Neural progenitor cell (in vitro differentiated cells): ENCODE results near the gene MACROD2. TPM values are rescaled to one million over a fixed set of nuclear protein-coding genes. Genes with fewer than 3 reads are reported as not detected.

Experiments used
- DNase-seq: peaks from one replicate; pipeline ENCODE4 v3.0.0-alpha.2; 2016; ENCODE audit warnings: low spot score
- H2AFZ ChIP-seq: fragments of 200-600 bp; sonication (generic); replicated peaks from 2 replicates; pipeline ENCODE4 v1.6.1; 2016; ENCODE audit warnings: antibody characterized with exemption
- H3F3A ChIP-seq: fragments of 200-600 bp; sonication (generic); 2 replicates; pipeline ENCODE4 v1.6.1; 2016; ENCODE audit warnings: antibody characterized with exemption, low read depth
- H3K27ac ChIP-seq: fragments of 200-600 bp; sonication (generic); 2 replicates; pipeline ENCODE4 v1.5.1; 2016; ENCODE audit warnings: mild to moderate bottlenecking
- H3K27me3 ChIP-seq: fragments of 200-600 bp; sonication (generic); 2 replicates; pipeline ENCODE4 v1.6.1; 2016; ENCODE audit warnings: mild to moderate bottlenecking, moderate library complexity
- H3K36me3 ChIP-seq: fragments of 200-600 bp; sonication (generic); 2 replicates; pipeline ENCODE4 v1.5.1; 2016
- H3K4me1 ChIP-seq: fragments of 200-600 bp; sonication (generic); 2 replicates; pipeline ENCODE4 v1.6.1; 2016; ENCODE audit warnings: mixed run types
- H3K4me2 ChIP-seq: fragments of 200-600 bp; sonication (generic); 2 replicates; pipeline ENCODE4 v1.6.1; 2016
- H3K4me3 ChIP-seq: fragments of 200-600 bp; sonication (generic); 2 replicates; pipeline ENCODE4 v1.5.1; 2016
- H3K79me2 ChIP-seq: fragments of 200-600 bp; sonication (generic); 2 replicates; pipeline ENCODE4 v1.6.1; 2016; ENCODE audit warnings: low read depth
- H3K9ac ChIP-seq: fragments of 200-600 bp; sonication (generic); 2 replicates; pipeline ENCODE4 v1.6.1; 2016
- H3K9me3 ChIP-seq: fragments of 200-600 bp; sonication (generic); 2 replicates; pipeline ENCODE4 v1.5.1; 2016; ENCODE audit warnings: low read depth
- H4K20me1 ChIP-seq: fragments of 200-600 bp; sonication (generic); 2 replicates; pipeline ENCODE4 v1.6.1; 2016; ENCODE audit warnings: low read depth
- H3K27ac Mint-ChIP-seq: 3 replicates; pipeline ENCODE4 v1.8.0; 2021; ENCODE audit warnings: mixed read lengths
- H3K27me3 Mint-ChIP-seq: 2 replicates; pipeline ENCODE4 v1.8.0; 2022; ENCODE audit warnings: low read depth, mild to moderate bottlenecking, inconsistent platforms, moderate library complexity, mixed read lengths; ENCODE audit not compliant: insufficient read depth
- H3K36me3 Mint-ChIP-seq: 3 replicates; pipeline ENCODE4 v1.8.0; 2021; ENCODE audit warnings: mixed read lengths
- H3K4me1 Mint-ChIP-seq: 3 replicates; pipeline ENCODE4 v1.8.0; 2021; ENCODE audit warnings: mixed read lengths
- H3K4me3 Mint-ChIP-seq: 3 replicates; pipeline ENCODE4 v1.8.0; 2021; ENCODE audit warnings: mild to moderate bottlenecking, moderate library complexity, mixed read lengths
- H3K9me3 Mint-ChIP-seq: 3 replicates; pipeline ENCODE4 v1.8.0; 2020; ENCODE audit warnings: mixed read lengths
- CTCF ChIP-seq: fragments of 200-600 bp; sonication (generic); IDR thresholded peaks from 2 replicates; pipeline ENCODE4 v1.5.1; 2017; ENCODE audit warnings: antibody characterized with exemption, mild to moderate bottlenecking
- EZH2 ChIP-seq: fragments of 200-600 bp; sonication (generic); IDR thresholded peaks from 2 replicates; pipeline ENCODE4 v1.6.1; 2017; ENCODE audit warnings: antibody characterized with exemption, mild to moderate bottlenecking, moderate library complexity
- EZH2phosphoT487 ChIP-seq: fragments of 200-600 bp; sonication (generic); IDR thresholded peaks from 2 replicates; pipeline ENCODE4 v1.6.1; 2017; ENCODE audit warnings: antibody characterized with exemption
- total RNA-seq: library from RNA; depleted of rRNA; stranded (reverse); fragments of >200 nt; gene quantifications from 2 replicates; pipeline ENCODE4 v1.2.3, GENCODE V29; 2015; ENCODE audit warnings: low replicate concordance

MACROD2 gene
- total RNA-seq, 1 donor from 2014 or later, result 11.9 TPM

GRCh38 chr20:14198416-14198815, 203.1 kb downstream of the MACROD2 start:
- H3K79me2 ChIP-seq, result no peaks in the 10 kb centered on the region
- no peaks in the 10 kb centered on the region for H3K27me3 ChIP-seq
- no peaks in the 10 kb centered on the region for H3K9me3 ChIP-seq
- no peak overlapping the region for H2AFZ ChIP-seq
- TF ChIP-seq CTCF (no peak), EZH2phosphoT487 (no peak), EZH2 (no peak)
- peaks cover 2% of the 10 kb centered on the region for H3K27me3 Mint-ChIP-seq
- H3K36me3 Mint-ChIP-seq, result peaks cover 6% of the 10 kb centered on the region
- H3K9ac ChIP-seq, result peak overlapping the region; percentile 2
- H3K27ac ChIP-seq, result no peak overlapping the region
- H3K9me3 Mint-ChIP-seq, result peaks cover 9% of the 10 kb centered on the region
- H4K20me1 ChIP-seq, result no peaks in the 10 kb centered on the region
- H3K4me2 ChIP-seq, result no peak overlapping the region
- no peak for DNase-seq
- peaks cover 8% of the 10 kb centered on the region for H3K4me1 ChIP-seq
- no peak overlapping the region for H3K4me3 ChIP-seq
- H3K4me3 Mint-ChIP-seq, result no peak overlapping the region
- H3K4me1 Mint-ChIP-seq, result peaks cover 19% of the 10 kb centered on the region
- no peaks in the 10 kb centered on the region for H3K36me3 ChIP-seq
- H3F3A ChIP-seq, result no peaks in the 10 kb centered on the region
- H3K27ac Mint-ChIP-seq, result no peak overlapping the region

DNA sequence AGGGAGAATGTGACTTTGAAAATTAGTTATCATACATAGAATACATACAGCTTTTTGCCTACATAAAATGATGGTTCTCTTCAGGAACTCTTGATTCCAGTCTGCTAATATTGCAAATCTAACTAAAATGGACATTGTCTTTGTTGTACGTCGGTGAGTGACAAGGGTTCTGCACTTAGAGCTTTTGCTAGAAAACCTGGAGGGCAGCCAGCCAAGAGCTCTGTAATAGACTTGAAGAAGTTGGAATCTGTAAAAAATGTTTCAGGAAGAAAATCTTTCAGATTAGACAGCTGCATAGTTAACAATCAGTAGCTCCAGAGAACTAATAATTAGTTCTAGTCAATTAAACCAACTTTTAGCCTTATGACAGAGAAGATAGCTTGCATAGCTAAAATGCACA, 203.8 kb downstream of the MACROD2 start:
- Histone ChIP-seq H3K79me2 (no peaks in the 10 kb centered on the region), H3K4me1 (peaks cover 8% of the 10 kb centered on the region), H2AFZ (no peak overlapping the region), H3K9ac (no peak overlapping the region), H3F3A (no peaks in the 10 kb centered on the region), H3K4me2 (no peak overlapping the region), H3K9me3 (no peaks in the 10 kb centered on the region), H3K27me3 (no peaks in the 10 kb centered on the region), H3K36me3 (no peaks in the 10 kb centered on the region), H3K27ac (no peak overlapping the region), H3K4me3 (no peak overlapping the region), H4K20me1 (no peaks in the 10 kb centered on the region)
- Mint-ChIP-seq H3K27ac (no peak overlapping the region), H3K27me3 (peaks cover 2% of the 10 kb centered on the region), H3K4me1 (peaks cover 19% of the 10 kb centered on the region), H3K4me3 (no peak overlapping the region), H3K36me3 (peaks cover 6% of the 10 kb centered on the region), H3K9me3 (peaks cover 13% of the 10 kb centered on the region)
- TF ChIP-seq EZH2phosphoT487 (no peak), CTCF (no peak), EZH2 (no peak)
- no peak for DNase-seq

- Histone ChIP-seq H3K27me3 (no peaks in the 10 kb centered on the region), H3K9me3 (no peaks in the 10 kb centered on the region), H3K4me1 (peaks cover 4% of the 10 kb centered on the region), H3K4me3 (no peak overlapping the region), H2AFZ (no peak overlapping the region), H3K36me3 (no peaks in the 10 kb centered on the region), H3K9ac (no peak overlapping the region), H4K20me1 (no peaks in the 10 kb centered on the region), H3K27ac (no peak overlapping the region), H3K4me2 (no peak overlapping the region), H3K79me2 (no peaks in the 10 kb centered on the region), H3F3A (no peaks in the 10 kb centered on the region)
- DNase-seq, result no peak
- Mint-ChIP-seq H3K4me1 (peaks cover 12% of the 10 kb centered on the region), H3K27me3 (no peaks in the 10 kb centered on the region), H3K36me3 (peaks cover 6% of the 10 kb centered on the region), H3K27ac (no peak overlapping the region), H3K4me3 (no peak overlapping the region), H3K9me3 (peaks cover 14% of the 10 kb centered on the region)
- TF ChIP-seq EZH2phosphoT487 (no peak), EZH2 (no peak), CTCF (no peak)
Observed at GRCh38 chr20:14203657-14204056, 208.3 kb downstream of the MACROD2 start.

DNA sequence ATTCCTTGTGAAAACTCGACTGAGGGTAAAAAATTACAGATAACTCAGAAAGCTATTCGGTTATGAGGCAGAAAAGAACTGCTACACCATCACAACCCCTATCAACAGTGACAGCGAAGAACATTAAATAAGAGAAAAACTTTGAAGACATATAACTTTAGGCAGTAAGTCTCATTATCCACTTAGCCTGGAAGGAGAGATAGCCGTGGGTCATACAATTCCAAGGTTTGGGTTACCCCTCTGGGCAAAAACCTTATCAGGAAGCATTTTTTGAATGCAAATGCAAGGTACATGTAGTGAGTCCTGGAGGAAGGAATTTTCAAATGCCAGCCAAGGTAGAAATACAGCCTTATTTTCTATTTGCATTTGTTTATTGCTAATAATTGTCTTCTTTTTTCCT, 212.3 kb downstream of the MACROD2 start:
- no peaks in the 10 kb centered on the region for H3F3A ChIP-seq
- peaks cover 4% of the 10 kb centered on the region for H3K36me3 Mint-ChIP-seq
- no peak overlapping the region for H3K27ac Mint-ChIP-seq
- H2AFZ ChIP-seq, result no peak overlapping the region
- H3K9ac ChIP-seq, result no peak overlapping the region
- H3K9me3 ChIP-seq, result no peaks in the 10 kb centered on the region
- H3K9me3 Mint-ChIP-seq, result peaks cover 11% of the 10 kb centered on the region
- H3K36me3 ChIP-seq, result no peaks in the 10 kb centered on the region
- no peaks in the 10 kb centered on the region for H3K4me1 Mint-ChIP-seq
- no peaks in the 10 kb centered on the region for H4K20me1 ChIP-seq
- no peak overlapping the region for H3K27ac ChIP-seq
- H3K27me3 ChIP-seq, result no peaks in the 10 kb centered on the region
- H3K79me2 ChIP-seq, result no peaks in the 10 kb centered on the region
- H3K4me3 Mint-ChIP-seq, result no peak overlapping the region
- H3K4me1 ChIP-seq, result no peaks in the 10 kb centered on the region
- no peak for DNase-seq
- no peak overlapping the region for H3K4me3 ChIP-seq
- H3K4me2 ChIP-seq, result no peak overlapping the region
- no peaks in the 10 kb centered on the region for H3K27me3 Mint-ChIP-seq
- TF ChIP-seq EZH2phosphoT487 (no peak), CTCF (no peak), EZH2 (no peak)
